Subcutaneous abdominal adipose tissue (tissue), 5 donors: ENCODE measurements around the gene USP6NL.
"Not testable (repeated sequence)": the region's sequence is repeated elsewhere in the genome, so short reads cannot be mapped to it uniquely, and the experiment has no call there.

ENCODE experiments used
- H3K27ac ChIP-seq: one replicate; pipeline ENCODE4 v1.7.0; 2013; ENCODE audit warnings: low read depth, mild to moderate bottlenecking, inconsistent platforms, low read length, moderate library complexity
- H3K27me3 ChIP-seq, 5 donors: one replicate each; pipeline ENCODE4 v1.7.0; 2013; ENCODE audit warnings: low read length in 5 of 5, inconsistent platforms in 1 of 5; ENCODE audit not compliant: control insufficient read depth in 5 of 5, insufficient read depth in 4 of 5
- H3K36me3 ChIP-seq, 5 donors: one replicate each; pipeline ENCODE4 v1.7.0; 2013; ENCODE audit warnings: low read length in 5 of 5; ENCODE audit not compliant: control insufficient read depth in 5 of 5, insufficient read depth in 5 of 5
- H3K4me1 ChIP-seq, 5 donors: one replicate each; pipeline ENCODE4 v1.7.0; 2013; ENCODE audit warnings: low read length in 5 of 5, mild to moderate bottlenecking in 3 of 5, moderate library complexity in 1 of 5; ENCODE audit not compliant: control insufficient read depth in 5 of 5, insufficient read depth in 5 of 5
- H3K4me3 ChIP-seq, 5 donors: one replicate each; pipeline ENCODE4 v1.7.0; 2013; ENCODE audit warnings: low read length in 5 of 5, low read depth in 1 of 5
- H3K9ac ChIP-seq, 5 donors: one replicate each; pipeline ENCODE4 v1.7.0; 2013; ENCODE audit warnings: low read length in 5 of 5, mild to moderate bottlenecking in 4 of 5, moderate library complexity in 3 of 5
- H3K9me3 ChIP-seq, 5 donors: one replicate each; pipeline ENCODE4 v1.7.0; 2013; ENCODE audit warnings: low read length in 5 of 5; ENCODE audit not compliant: control insufficient read depth in 5 of 5
- donor health status: healthy.
- donor health status: healthy.
- donor health status: healthy.
- donor health status: healthy.
- donor health status: healthy.

The USP6NL gene

DNA sequence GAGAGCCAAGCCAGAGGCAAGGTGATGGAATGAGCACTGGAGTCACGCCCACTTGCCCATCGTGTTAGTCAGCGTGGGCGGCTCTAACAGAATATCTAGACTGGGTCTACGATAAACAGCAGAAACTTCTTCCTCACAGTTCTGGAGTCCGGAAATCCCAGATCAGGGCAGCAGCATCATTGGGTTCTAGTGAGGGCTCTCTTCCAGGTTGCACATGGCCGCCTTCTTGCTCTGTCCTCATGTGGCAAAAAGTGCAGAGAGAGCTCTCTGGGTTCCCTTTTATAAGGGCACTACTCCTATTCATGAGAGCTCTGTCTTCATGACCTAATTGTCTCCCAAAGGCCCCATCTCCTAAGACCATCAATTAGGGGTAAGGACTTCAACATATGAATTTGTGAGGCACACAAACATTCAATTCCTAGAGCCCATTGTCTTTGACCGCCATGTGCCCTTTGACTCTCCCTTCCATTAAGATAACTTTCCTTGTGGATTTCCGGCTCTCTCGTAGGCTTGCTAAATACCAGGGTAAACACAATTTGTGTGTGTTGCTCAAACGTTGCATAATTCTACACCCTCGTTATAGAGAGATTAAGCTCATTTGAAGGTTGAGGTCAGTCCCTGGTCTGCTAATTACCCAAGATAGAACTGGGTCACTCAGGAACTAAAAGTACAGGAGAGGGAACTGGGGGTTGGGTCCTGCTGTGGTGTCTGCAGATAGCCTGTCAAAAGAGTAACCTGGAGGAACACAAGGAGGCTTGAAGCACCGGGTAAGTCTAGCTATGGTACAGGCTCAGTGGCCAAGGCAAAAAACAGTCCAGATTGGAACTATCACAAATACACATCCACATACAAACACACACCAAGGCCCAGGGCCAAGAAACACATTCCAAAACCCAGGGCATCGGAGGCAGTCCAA, 28.7 kb upstream of the USP6NL start:
- no peaks in the 10 kb centered on the region for H3K36me3 ChIP-seq
- H3K9ac ChIP-seq = no peak overlapping the region
- no peak overlapping the region for H3K4me3 ChIP-seq
- H3K9me3 ChIP-seq = no peaks in the 10 kb centered on the region
- H3K27ac ChIP-seq = no peak overlapping the region
- peaks cover 0 to 20% (median 2%) of the 10 kb centered on the region in 5 donors for H3K4me1 ChIP-seq
- no peaks in the 10 kb centered on the region for H3K27me3 ChIP-seq

- Histone ChIP-seq H3K4me3 (no peak overlapping the region), H3K27ac (no peak overlapping the region), H3K27me3 (no peaks in the 10 kb centered on the region), H3K9me3 (no peaks in the 10 kb centered on the region), H3K9ac (no peak overlapping the region), H3K4me1 (peaks cover 0 to 20% (median 2%) of the 10 kb centered on the region in 5 donors), H3K36me3 (no peaks in the 10 kb centered on the region)
Measured at GRCh38 chr10:11639362-11639761, 27.9 kb upstream of the USP6NL start.

GRCh38 chr10:11638055-11638698, 26.7 kb upstream of the USP6NL start:
- no peak overlapping the region for H3K4me3 ChIP-seq
- H3K9ac ChIP-seq = no peak overlapping the region
- no peaks in the 10 kb centered on the region for H3K36me3 ChIP-seq
- no peaks in the 10 kb centered on the region for H3K9me3 ChIP-seq
- peaks cover 0 to 20% (median 2%) of the 10 kb centered on the region in 5 donors for H3K4me1 ChIP-seq
- no peak overlapping the region for H3K27ac ChIP-seq
- H3K27me3 ChIP-seq = no peaks in the 10 kb centered on the region

- Histone ChIP-seq H3K27me3 (no peaks in the 10 kb centered on the region), H3K27ac (peak overlapping the region; percentile 3), H3K9ac (no peak overlapping the region), H3K4me3 (no peak overlapping the region), H3K36me3 (no peaks in the 10 kb centered on the region), H3K9me3 (no peaks in the 10 kb centered on the region), H3K4me1 (peaks cover 0 to 20% (median 2%) of the 10 kb centered on the region in 5 donors)
Measured at GRCh38 chr10:11636697-11637303, 25.4 kb upstream of the USP6NL start.

GRCh38 chr10:11631890-11632587, 20.6 kb upstream of the USP6NL start:
- H3K9ac ChIP-seq = no peak overlapping the region
- no peaks in the 10 kb centered on the region for H3K9me3 ChIP-seq
- peaks cover 0 to 12% (median 2%) of the 10 kb centered on the region in 5 donors for H3K4me1 ChIP-seq
- H3K27me3 ChIP-seq = no peaks in the 10 kb centered on the region
- H3K4me3 ChIP-seq = no peak overlapping the region
- no peak overlapping the region for H3K27ac ChIP-seq
- no peaks in the 10 kb centered on the region for H3K36me3 ChIP-seq

GRCh38 chr10:11631291-11631690, 19.8 kb upstream of the USP6NL start:
- Histone ChIP-seq H3K9ac (no peak overlapping the region), H3K4me1 (peaks cover 0 to 5% (median 0%) of the 10 kb centered on the region in 5 donors), H3K4me3 (no peak overlapping the region), H3K27ac (no peak overlapping the region), H3K9me3 (no peaks in the 10 kb centered on the region), H3K36me3 (no peaks in the 10 kb centered on the region), H3K27me3 (no peaks in the 10 kb centered on the region)

DNA sequence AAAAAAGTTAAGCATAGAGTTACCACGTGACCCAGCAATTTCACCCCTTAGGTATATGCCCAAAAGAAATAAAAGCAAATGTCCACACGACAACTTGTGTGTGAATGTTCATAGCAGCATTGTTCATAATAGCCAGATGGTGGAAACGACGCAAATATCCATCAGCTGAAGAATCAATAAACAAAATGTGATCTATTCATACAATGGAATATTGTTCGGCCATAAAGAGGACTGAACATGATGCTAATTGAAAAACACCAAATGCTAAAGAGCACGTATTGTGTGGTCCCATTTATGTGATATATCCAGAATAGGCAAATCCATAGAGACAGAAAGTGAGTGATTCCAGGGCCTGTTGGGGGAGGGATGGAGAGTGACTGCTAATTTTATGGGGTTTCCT, 18.3 kb upstream of the USP6NL start:
- Histone ChIP-seq H3K4me1 (peaks cover 0 to 8% (median 0%) of the 10 kb centered on the region in 5 donors), H3K36me3 (no peaks in the 10 kb centered on the region), H3K27me3 (no peaks in the 10 kb centered on the region), H3K4me3 (no peak overlapping the region), H3K9me3 (no peaks in the 10 kb centered on the region), H3K9ac (no peak overlapping the region), H3K27ac (no peak overlapping the region)

DNA sequence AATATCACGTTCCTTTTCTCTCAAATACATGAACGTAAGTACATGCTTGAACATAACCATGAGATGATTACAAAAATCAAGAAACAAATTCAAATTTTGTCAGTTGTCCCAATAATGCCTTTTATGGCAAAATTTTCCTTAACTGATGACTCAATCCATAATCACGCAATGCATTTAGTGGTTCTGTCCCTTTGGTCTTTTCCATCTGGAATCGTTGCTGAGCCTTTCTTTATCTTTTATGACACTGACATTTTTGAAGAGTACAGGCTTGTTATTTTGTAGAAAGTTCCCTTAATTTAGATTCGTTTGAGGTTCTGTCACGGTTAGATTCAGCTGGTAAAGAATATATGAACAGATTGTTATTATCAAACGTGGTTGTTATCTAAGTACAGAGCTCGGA, 16.5 kb upstream of the USP6NL start:
- H3K27ac ChIP-seq, H3K36me3 ChIP-seq, H3K4me3 ChIP-seq, H3K4me1 ChIP-seq, H3K27me3 ChIP-seq, H3K9ac ChIP-seq, H3K9me3 ChIP-seq: not testable (repeated sequence)

- Histone ChIP-seq H3K4me1 (peaks cover 0 to 8% (median 0%) of the 10 kb centered on the region in 5 donors), H3K36me3 (no peaks in the 10 kb centered on the region), H3K27me3 (no peaks in the 10 kb centered on the region), H3K4me3 (no peak overlapping the region), H3K9me3 (no peaks in the 10 kb centered on the region), H3K9ac (no peak overlapping the region), H3K27ac (no peak overlapping the region)
Measured at GRCh38 chr10:11626071-11626470, 14.6 kb upstream of the USP6NL start.
